HCT116 (cell line): Measurements from ENCODE around the gene MAST4. TPM values are rescaled to one million over a fixed set of nuclear protein-coding genes. Genes with fewer than 3 reads are reported as not detected.

Source experiments
- ATAC-seq: fragments of 200-7000 bp; cut with Tn5 transposase; 2 replicates; pipeline ENCODE4 v1.9.1; 2020; ENCODE audit warnings: mild to moderate bottlenecking, moderate library complexity
- BruUV-seq: library from RNA; stranded (reverse); fragments of 400-500 nt; replicated peaks from 2 replicates; lab custom pipeline; 2021; lab: Mats Ljungman, UMichigan
- CTCF ChIA-PET: fragments of 300-600 bp; sonication (Branson Sonifier 250); formaldehyde crosslinking; loops from one replicate; lab custom pipeline; 2021; ENCODE audit warnings: antibody characterized with exemption; lab: Charles Lee
- POLR2A ChIA-PET: fragments of 300-600, 350-600 bp; sonication (Branson Sonifier 250); formaldehyde crosslinking; loops from one replicate; lab custom pipeline; 2021; ENCODE audit warnings: antibody characterized with exemption; lab: Charles Lee
- RAD21 ChIA-PET, 2 experiments: fragments of 300-600 bp; sonication (Branson Sonifier 250); formaldehyde crosslinking; loops; one replicate each; lab custom pipeline; 2023; ENCODE audit warnings: low total read pairs in 2 of 2; ENCODE audit not compliant: uncharacterized antibody in 2 of 2, unreplicated experiment in 2 of 2, low non-redundant PET in 1 of 2; lab: Charles Lee
- DNase-seq: peaks from one replicate; pipeline ENCODE4 v3.0.0-alpha.2; 2010; ENCODE audit warnings: low read depth, low spot score
- H2AFZ ChIP-seq: fragments of 200-600 bp; shearing (Covaris generic), sonication (generic); 2 replicates; pipeline ENCODE4 v1.6.1; 2017; ENCODE audit warnings: low read depth, mixed run types, mixed read lengths, antibody characterized with exemption, low read length; ENCODE audit not compliant: poor library complexity, severe bottlenecking
- H3K27ac ChIP-seq: 2 replicates; pipeline ENCODE4 v1.5.1; 2012; ENCODE audit warnings: low read depth, low read length
- H3K27me3 ChIP-seq: fragments of 200-600 bp; sonication (generic); 2 replicates; pipeline ENCODE4 v1.6.1; 2016; ENCODE audit warnings: mixed run types, low read length, mixed read lengths; ENCODE audit not compliant: insufficient read depth
- H3K36me3 ChIP-seq, 2 experiments: fragments of 200-500 bp in 1 of 2; fragments of 200-600 bp in 1 of 2; sonication (Bioruptor generic) in 1 of 2; sonication (generic) in 1 of 2; 2 replicates each; pipeline versions ENCODE4 v1.5.1 to v1.6.1; 2014 to 2016; ENCODE audit warnings: low read length in 2 of 2, inconsistent platforms in 1 of 2, mixed read lengths in 1 of 2, mixed run types in 1 of 2; ENCODE audit not compliant: insufficient read depth in 2 of 2, control insufficient read depth in 1 of 2
- H3K4me1 ChIP-seq, 2 experiments: fragments of 200-600 bp in 1 of 2; sonication (generic) in 1 of 2; 2 replicates each; pipeline versions ENCODE4 v1.5.1 to v1.6.1; 2012 to 2017; ENCODE audit warnings: low read length in 2 of 2, inconsistent platforms in 1 of 2, mild to moderate bottlenecking in 1 of 2, mixed read lengths in 1 of 2, mixed run types in 1 of 2, moderate library complexity in 1 of 2; ENCODE audit not compliant: insufficient read depth in 2 of 2, control insufficient read depth in 1 of 2
- H3K4me2 ChIP-seq: fragments of 200-600 bp; sonication (generic); 2 replicates; pipeline ENCODE4 v1.6.1; 2017; ENCODE audit warnings: mixed run types, low read length, mixed read lengths
- H3K4me3 ChIP-seq, 2 experiments: fragments of 200-600 bp in 1 of 2; sonication (generic) in 1 of 2; replicated peaks in 1 of 2; 2 replicates each; pipeline ENCODE4 v1.5.1; 2011 to 2016; ENCODE audit warnings: low read length in 2 of 2, control low read depth in 1 of 2, low read depth in 1 of 2, mild to moderate bottlenecking in 1 of 2, mixed read lengths in 1 of 2, mixed run types in 1 of 2
- H3K79me2 ChIP-seq: fragments of 200-600 bp; sonication (generic); 2 replicates; pipeline ENCODE4 v1.6.1; 2017; ENCODE audit warnings: mild to moderate bottlenecking, mixed run types, low read length, moderate library complexity, mixed read lengths; ENCODE audit not compliant: insufficient read depth
- H3K9ac ChIP-seq: fragments of 200-600 bp; sonication (generic); 2 replicates; pipeline ENCODE4 v1.6.1; 2016; ENCODE audit warnings: low read length, mixed read lengths
- H3K9me2 ChIP-seq: fragments of 200-600 bp; sonication (generic), shearing (Covaris generic); 2 replicates; pipeline ENCODE4 v1.6.1; 2017; ENCODE audit warnings: mixed run types, mild to moderate bottlenecking, moderate library complexity; ENCODE audit not compliant: insufficient read depth
- H3K9me3 ChIP-seq, 2 experiments: fragments of 200-500 bp in 1 of 2; fragments of 200-600 bp in 1 of 2; sonication (Bioruptor generic) in 1 of 2; sonication (generic) in 1 of 2; 2 replicates each; pipeline ENCODE4 v1.6.1; 2014 to 2017; ENCODE audit warnings: low read length in 2 of 2, mixed read lengths in 2 of 2, inconsistent platforms in 1 of 2, low read depth in 1 of 2, mild to moderate bottlenecking in 1 of 2, mixed run types in 1 of 2, moderate library complexity in 1 of 2; ENCODE audit not compliant: control insufficient read depth in 1 of 2, insufficient read depth in 1 of 2
- H4K20me1 ChIP-seq: fragments of 200-600 bp; sonication (generic), shearing (Covaris generic); 2 replicates; pipeline ENCODE4 v1.6.1; 2017; ENCODE audit warnings: mixed run types, mild to moderate bottlenecking, moderate library complexity; ENCODE audit not compliant: insufficient read depth
- CBX3 ChIP-seq: IDR thresholded peaks from 2 replicates; pipeline ENCODE4 v1.6.1; 2012; ENCODE audit warnings: low read depth
- EGR1 ChIP-seq: IDR thresholded peaks from 2 replicates; pipeline ENCODE4 v1.6.1; 2012; ENCODE audit warnings: low read depth
- ELF1 ChIP-seq: IDR thresholded peaks from 2 replicates; pipeline ENCODE4 v1.6.1; 2012; ENCODE audit warnings: low read depth, borderline replicate concordance
- EZH2phosphoT487 ChIP-seq: fragments of 200-600 bp; IDR thresholded peaks from 2 replicates; pipeline ENCODE4 v1.6.1; 2018; ENCODE audit warnings: antibody characterized with exemption, borderline replicate concordance
- JUND ChIP-seq: IDR thresholded peaks from 2 replicates; pipeline ENCODE4 v1.6.1; 2012
- POLR2AphosphoS5 ChIP-seq: IDR thresholded peaks from 2 replicates; pipeline ENCODE4 v1.6.1; 2011; ENCODE audit warnings: mild to moderate bottlenecking, low read depth, low read length, moderate library complexity
- SIN3A ChIP-seq: IDR thresholded peaks from 2 replicates; pipeline ENCODE4 v1.6.1; 2012; ENCODE audit warnings: low read depth
- SRF ChIP-seq: IDR thresholded peaks from 2 replicates; pipeline ENCODE4 v1.6.1; 2012; ENCODE audit warnings: low read depth
- YY1 ChIP-seq: IDR thresholded peaks from 2 replicates; pipeline ENCODE4 v1.6.1; 2011; ENCODE audit warnings: low read length, low read depth, moderate library complexity, mild to moderate bottlenecking; ENCODE audit not compliant: insufficient replicate concordance; ENCODE audit errors: extremely low read depth
- ZFX ChIP-seq: fragments of 450-650 bp; IDR thresholded peaks from 2 replicates; pipeline ENCODE4 v1.6.1; 2017
- ZNF274 ChIP-seq: fragments of 200-500 bp; sonication (Bioruptor generic); IDR thresholded peaks from 2 replicates; pipeline ENCODE4 v1.6.1; 2014; ENCODE audit warnings: mild to moderate bottlenecking, low read depth, low read length, inconsistent platforms
- intact Hi-C: fragments of 100-400 bp; cut with micrococcal nuclease; formaldehyde crosslinking; loops from 2 replicates; pipeline ENCODE4 v1.10.0; 2022
- total RNA-seq: library from RNA; stranded (reverse); gene quantifications from one replicate; pipeline ENCODE4 v1.2.1, GENCODE V29; 2021; ENCODE audit not compliant: unreplicated experiment
- TF ChIP-seq, protein P1 (sequence below): IDR thresholded peaks from 2 replicates; pipeline ENCODE4 v1.6.1; 2012
- TF ChIP-seq, protein P2 (sequence below): IDR thresholded peaks from 2 replicates; pipeline ENCODE4 v1.6.1; 2012

MAST4 gene
- total RNA-seq, 1 experiment from 2014 or later: 1.1 TPM

DNA sequence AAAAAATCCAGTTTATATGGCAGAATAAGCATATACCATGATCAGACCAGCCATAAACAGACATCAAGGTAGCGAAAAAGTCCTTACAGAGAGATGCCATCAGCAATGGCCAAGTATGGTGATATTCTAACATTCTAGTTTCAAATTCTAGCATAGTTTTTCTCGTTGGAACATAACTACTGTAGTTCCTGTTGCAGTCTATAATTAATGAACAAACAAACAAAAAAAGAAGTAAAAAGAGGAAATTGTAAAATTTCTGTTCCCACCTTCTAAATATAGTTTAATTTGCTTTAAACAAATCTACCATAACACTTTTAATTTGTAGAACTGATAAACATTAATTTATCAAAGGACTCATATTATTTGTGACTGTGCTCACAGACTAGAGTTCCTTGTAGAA is 610.3 kb downstream of the MAST4 start:
- CTCF ChIA-PET: interaction anchor here (0.8 to 3.3 kb wide), 5 partner anchors 40 to 1047 kb away, joined by 3 to 30 read pairs (median 4); no protein-coding TSS in a partner anchor
- Histone ChIP-seq H3K27me3 (no peaks in the 10 kb centered on the region), H3K79me2 (no peaks in the 10 kb centered on the region), H3K9me2 (no peaks in the 10 kb centered on the region), H2AFZ (peak overlapping the region; percentile 3), H3K9me3 (no peaks in the 10 kb centered on the region), H3K4me2 (peak overlapping the region; percentile 53), H3K36me3 (no peaks in the 10 kb centered on the region), H4K20me1 (no peaks in the 10 kb centered on the region), H3K4me1 (peaks cover 2 to 43% of the 10 kb centered on the region in 2 experiments), H3K9ac (no peak overlapping the region), H3K27ac (no peak overlapping the region), H3K4me3 (peak overlapping the region in 1 of 2 experiments; percentile 4; a peak in 1 of 4 replicates)
- POLR2A ChIA-PET: no interaction called here
- DNase-seq: no peak
- intact Hi-C loops: loop anchor here (5.0 to 10.0 kb wide), 4 partner anchors 204 to 902 kb away; no protein-coding TSS in a partner anchor
- ATAC-seq: no peak
- no peak for TF ChIP-seq CBX3
- TF ChIP-seq ELF1: no peak
- no peak for TF ChIP-seq SRF
- no peak for TF ChIP-seq SIN3A
- TF ChIP-seq POLR2AphosphoS5: no peak
- TF ChIP-seq EZH2phosphoT487: no peak
- TF ChIP-seq, protein P1, sequence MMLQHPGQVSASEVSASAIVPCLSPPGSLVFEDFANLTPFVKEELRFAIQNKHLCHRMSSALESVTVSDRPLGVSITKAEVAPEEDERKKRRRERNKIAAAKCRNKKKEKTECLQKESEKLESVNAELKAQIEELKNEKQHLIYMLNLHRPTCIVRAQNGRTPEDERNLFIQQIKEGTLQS: no peak
- TF ChIP-seq ZFX: no peak
- no peak for TF ChIP-seq ZNF274
- TF ChIP-seq YY1: no peak
- TF ChIP-seq, protein P2, sequence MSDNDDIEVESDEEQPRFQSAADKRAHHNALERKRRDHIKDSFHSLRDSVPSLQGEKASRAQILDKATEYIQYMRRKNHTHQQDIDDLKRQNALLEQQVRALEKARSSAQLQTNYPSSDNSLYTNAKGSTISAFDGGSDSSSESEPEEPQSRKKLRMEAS: no peak
- TF ChIP-seq JUND: no peak
- no peak for TF ChIP-seq EGR1
- BruUV-seq: no TSS peak
- RAD21 ChIA-PET: no interaction called here
